Neural cell (in vitro differentiated cells): Measurements from ENCODE around the gene DGKA.

Source experiments
- CTCF ChIP-seq: fragments of 450-650 bp; IDR thresholded peaks from 2 replicates; pipeline ENCODE4 v1.5.1; 2014; ENCODE audit warnings: antibody characterized with exemption, mild to moderate bottlenecking, moderate library complexity; ENCODE audit not compliant: poor library complexity, severe bottlenecking
- EP300 ChIP-seq: fragments of 450-650 bp; conservative IDR thresholded peaks from 2 replicates; pipeline ENCODE4 v1.6.1; 2014; ENCODE audit warnings: antibody characterized with exemption, mild to moderate bottlenecking, moderate library complexity; ENCODE audit not compliant: poor library complexity, severe bottlenecking
- EZH2 ChIP-seq: fragments of 200-600, 300-800 bp; shearing (Covaris generic), sonication (generic); IDR thresholded peaks from 2 replicates; pipeline ENCODE4 v1.6.1; 2014; ENCODE audit warnings: antibody characterized with exemption, low read length, borderline replicate concordance, mild to moderate bottlenecking; ENCODE audit not compliant: insufficient read depth, poor library complexity, severe bottlenecking
- MXI1 ChIP-seq: fragments of 450-650 bp; conservative IDR thresholded peaks from 2 replicates; pipeline ENCODE4 v1.6.1; 2014; ENCODE audit warnings: antibody characterized with exemption, mild to moderate bottlenecking; ENCODE audit not compliant: poor library complexity, severe bottlenecking
- POLR2AphosphoS5 ChIP-seq: IDR thresholded peaks from 2 replicates; pipeline ENCODE4 v1.6.1; 2012
- RAD21 ChIP-seq: fragments of 450-650 bp; conservative IDR thresholded peaks from 2 replicates; pipeline ENCODE4 v1.6.1; 2014; ENCODE audit warnings: antibody characterized with exemption, mild to moderate bottlenecking, moderate library complexity
- SMC3 ChIP-seq: fragments of 450-650 bp; conservative IDR thresholded peaks from 2 replicates; pipeline ENCODE4 v1.6.1; 2014; ENCODE audit warnings: antibody characterized with exemption, mild to moderate bottlenecking, moderate library complexity; ENCODE audit not compliant: poor library complexity
- TAF1 ChIP-seq: IDR thresholded peaks from 2 replicates; pipeline ENCODE4 v1.6.1; 2012; ENCODE audit warnings: low read depth
- TF ChIP-seq, protein P1 (sequence below): IDR thresholded peaks from 2 replicates; pipeline ENCODE4 v1.6.1; 2012; ENCODE audit warnings: borderline replicate concordance

DNA sequence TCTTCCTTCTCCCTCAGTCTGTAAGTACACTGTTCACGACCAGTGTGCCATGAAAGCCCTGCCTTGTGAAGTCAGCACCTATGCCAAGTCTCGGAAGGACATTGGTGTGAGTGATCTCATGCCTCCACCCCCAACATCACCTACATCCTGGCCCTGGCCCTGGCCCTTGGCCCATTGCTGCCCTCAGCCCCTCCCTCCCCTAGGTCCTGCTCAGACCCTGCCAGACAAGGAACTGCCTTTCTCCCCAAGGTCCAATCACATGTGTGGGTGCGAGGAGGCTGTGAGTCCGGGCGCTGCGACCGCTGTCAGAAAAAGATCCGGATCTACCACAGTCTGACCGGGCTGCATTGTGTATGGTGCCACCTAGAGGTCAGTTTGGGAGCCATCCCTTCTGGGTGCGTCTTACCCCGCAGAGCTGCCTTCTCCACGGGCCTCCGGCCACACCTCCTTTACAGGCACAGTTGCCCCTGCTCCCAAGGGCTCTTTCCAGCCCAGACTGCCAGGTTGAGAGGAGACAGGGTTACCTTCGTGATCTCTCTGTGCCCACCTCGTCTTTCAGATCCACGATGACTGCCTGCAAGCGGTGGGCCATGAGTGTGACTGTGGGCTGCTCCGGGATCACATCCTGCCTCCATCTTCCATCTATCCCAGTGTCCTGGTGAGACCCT lies 9.2 kb downstream of the DGKA start:
- no peak for TF ChIP-seq POLR2AphosphoS5
- peak; percentile 56 for TF ChIP-seq RAD21
- TF ChIP-seq SMC3: peak; percentile 62
- TF ChIP-seq, protein P1, sequence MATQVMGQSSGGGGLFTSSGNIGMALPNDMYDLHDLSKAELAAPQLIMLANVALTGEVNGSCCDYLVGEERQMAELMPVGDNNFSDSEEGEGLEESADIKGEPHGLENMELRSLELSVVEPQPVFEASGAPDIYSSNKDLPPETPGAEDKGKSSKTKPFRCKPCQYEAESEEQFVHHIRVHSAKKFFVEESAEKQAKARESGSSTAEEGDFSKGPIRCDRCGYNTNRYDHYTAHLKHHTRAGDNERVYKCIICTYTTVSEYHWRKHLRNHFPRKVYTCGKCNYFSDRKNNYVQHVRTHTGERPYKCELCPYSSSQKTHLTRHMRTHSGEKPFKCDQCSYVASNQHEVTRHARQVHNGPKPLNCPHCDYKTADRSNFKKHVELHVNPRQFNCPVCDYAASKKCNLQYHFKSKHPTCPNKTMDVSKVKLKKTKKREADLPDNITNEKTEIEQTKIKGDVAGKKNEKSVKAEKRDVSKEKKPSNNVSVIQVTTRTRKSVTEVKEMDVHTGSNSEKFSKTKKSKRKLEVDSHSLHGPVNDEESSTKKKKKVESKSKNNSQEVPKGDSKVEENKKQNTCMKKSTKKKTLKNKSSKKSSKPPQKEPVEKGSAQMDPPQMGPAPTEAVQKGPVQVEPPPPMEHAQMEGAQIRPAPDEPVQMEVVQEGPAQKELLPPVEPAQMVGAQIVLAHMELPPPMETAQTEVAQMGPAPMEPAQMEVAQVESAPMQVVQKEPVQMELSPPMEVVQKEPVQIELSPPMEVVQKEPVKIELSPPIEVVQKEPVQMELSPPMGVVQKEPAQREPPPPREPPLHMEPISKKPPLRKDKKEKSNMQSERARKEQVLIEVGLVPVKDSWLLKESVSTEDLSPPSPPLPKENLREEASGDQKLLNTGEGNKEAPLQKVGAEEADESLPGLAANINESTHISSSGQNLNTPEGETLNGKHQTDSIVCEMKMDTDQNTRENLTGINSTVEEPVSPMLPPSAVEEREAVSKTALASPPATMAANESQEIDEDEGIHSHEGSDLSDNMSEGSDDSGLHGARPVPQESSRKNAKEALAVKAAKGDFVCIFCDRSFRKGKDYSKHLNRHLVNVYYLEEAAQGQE: no peak
- TF ChIP-seq CTCF: peak; percentile 75
- no peak for TF ChIP-seq MXI1
- no peak for TF ChIP-seq TAF1
- TF ChIP-seq EZH2: no peak
- TF ChIP-seq EP300: no peak
